ENCODE results near the gene POLR3F.
"Not testable (repeated sequence)": the region's sequence is repeated elsewhere in the genome, so short reads cannot be mapped to it uniquely, and the experiment has no call there.

Gene POLR3F

GRCh38 chr20:18466894-18467730, at the start of gene POLR3F, which contains the start of gene DZANK1:
POLR3F (plus strand) TSS chr20:18467390; CDS start chr20:18467507, 117 bp downstream.
DZANK1 (minus strand) TSS chr20:18467030; CDS start chr20:18465358, 1,672 bp downstream.
- peak; percentile 94 for DNase-seq

- DNase-seq = no peak
Measured at GRCh38 chr20:18421608-18422007, 45.6 kb upstream of the POLR3F start.

- DNase-seq = no peak
Measured at GRCh38 chr20:18427214-18427613, 40.0 kb upstream of the POLR3F start.

GRCh38 chr20:18428490-18429173, 38.6 kb upstream of the POLR3F start:
- DNase-seq = no peak

GRCh38 chr20:18430172-18430826, 36.9 kb upstream of the POLR3F start:
- no peak for DNase-seq

- DNase-seq = no peak
Measured at GRCh38 chr20:18431206-18431605, 36.0 kb upstream of the POLR3F start.

- no peak for DNase-seq
Measured at GRCh38 chr20:18436847-18437246, 30.3 kb upstream of the POLR3F start.

GRCh38 chr20:18440403-18440802, 26.8 kb upstream of the POLR3F start:
- DNase-seq = no peak

- no peak for DNase-seq
Measured at GRCh38 chr20:18443886-18444285, 23.3 kb upstream of the POLR3F start.

- DNase-seq = no peak
Measured at GRCh38 chr20:18456600-18456999, 10.6 kb upstream of the POLR3F start.

- no peak for DNase-seq
Measured at GRCh38 chr20:18465536-18466200, 1.5 kb upstream of the POLR3F start.

GRCh38 chr20:18466574-18466893, 656 bp upstream of the POLR3F start:
- peak; percentile 80 for DNase-seq

- DNase-seq = no peak
Measured at GRCh38 chr20:18477218-18477617, 10.0 kb downstream of the POLR3F start.

- no peak for DNase-seq
Measured at GRCh38 chr20:18477821-18478220, 10.6 kb downstream of the POLR3F start.

GRCh38 chr20:18481596-18481995, 14.4 kb downstream of the POLR3F start:
- DNase-seq = no peak

- no peak for DNase-seq
Measured at GRCh38 chr20:18488301-18488700, 21.1 kb downstream of the POLR3F start.

- peak; percentile 17 for DNase-seq
Measured at GRCh38 chr20:18496042-18496441, 28.9 kb downstream of the POLR3F start.

GRCh38 chr20:18496740-18497592, 29.8 kb downstream of the POLR3F start, which contains the start of gene RBBP9:
RBBP9 (minus strand) TSS chr20:18497225; CDS start chr20:18497167, 58 bp downstream.
- peak; percentile 63 for DNase-seq

- no peak for DNase-seq
Measured at GRCh38 chr20:18497603-18498002, 30.4 kb downstream of the POLR3F start.

GRCh38 chr20:18501672-18502071, 34.5 kb downstream of the POLR3F start:
- not testable (repeated sequence) for DNase-seq

- no peak for DNase-seq
Measured at GRCh38 chr20:18504479-18505060, 37.4 kb downstream of the POLR3F start.

- no peak for DNase-seq
Measured at GRCh38 chr20:18506744-18507143, 39.6 kb downstream of the POLR3F start.

Measured in NCI-H526 treated with DMSO at 0.1 percent for 48 hours (cell line).